ENCODE measurements around the gene RIC8B.

GRCh38 chr12:106790020-106790419 is 15.5 kb downstream of the RIC8B start:
- TF ChIP-seq, protein P1, sequence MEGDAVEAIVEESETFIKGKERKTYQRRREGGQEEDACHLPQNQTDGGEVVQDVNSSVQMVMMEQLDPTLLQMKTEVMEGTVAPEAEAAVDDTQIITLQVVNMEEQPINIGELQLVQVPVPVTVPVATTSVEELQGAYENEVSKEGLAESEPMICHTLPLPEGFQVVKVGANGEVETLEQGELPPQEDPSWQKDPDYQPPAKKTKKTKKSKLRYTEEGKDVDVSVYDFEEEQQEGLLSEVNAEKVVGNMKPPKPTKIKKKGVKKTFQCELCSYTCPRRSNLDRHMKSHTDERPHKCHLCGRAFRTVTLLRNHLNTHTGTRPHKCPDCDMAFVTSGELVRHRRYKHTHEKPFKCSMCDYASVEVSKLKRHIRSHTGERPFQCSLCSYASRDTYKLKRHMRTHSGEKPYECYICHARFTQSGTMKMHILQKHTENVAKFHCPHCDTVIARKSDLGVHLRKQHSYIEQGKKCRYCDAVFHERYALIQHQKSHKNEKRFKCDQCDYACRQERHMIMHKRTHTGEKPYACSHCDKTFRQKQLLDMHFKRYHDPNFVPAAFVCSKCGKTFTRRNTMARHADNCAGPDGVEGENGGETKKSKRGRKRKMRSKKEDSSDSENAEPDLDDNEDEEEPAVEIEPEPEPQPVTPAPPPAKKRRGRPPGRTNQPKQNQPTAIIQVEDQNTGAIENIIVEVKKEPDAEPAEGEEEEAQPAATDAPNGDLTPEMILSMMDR (IDR thresholded peaks at IDR 0.05; ENCODE audit: borderline replicate concordance, extremely low read depth, low read length, poor library complexity, severe bottlenecking) = peak; percentile 12
- TF ChIP-seq EZH2 (IDR thresholded peaks at IDR 0.05; ENCODE audit: borderline replicate concordance, low read depth, low read length, severe bottlenecking) = no peak
